Subcutaneous abdominal adipose tissue (tissue), 5 donors: ENCODE measurements around the gene ITFG2.

ENCODE experiments used
- H3K27ac ChIP-seq: one replicate; pipeline ENCODE4 v1.7.0; 2013; ENCODE audit warnings: low read depth, mild to moderate bottlenecking, inconsistent platforms, low read length, moderate library complexity
- H3K27me3 ChIP-seq, 5 donors: one replicate each; pipeline ENCODE4 v1.7.0; 2013; ENCODE audit warnings: low read length in 5 of 5, inconsistent platforms in 1 of 5; ENCODE audit not compliant: control insufficient read depth in 5 of 5, insufficient read depth in 4 of 5
- H3K36me3 ChIP-seq, 5 donors: one replicate each; pipeline ENCODE4 v1.7.0; 2013; ENCODE audit warnings: low read length in 5 of 5; ENCODE audit not compliant: control insufficient read depth in 5 of 5, insufficient read depth in 5 of 5
- H3K4me1 ChIP-seq, 5 donors: one replicate each; pipeline ENCODE4 v1.7.0; 2013; ENCODE audit warnings: low read length in 5 of 5, mild to moderate bottlenecking in 3 of 5, moderate library complexity in 1 of 5; ENCODE audit not compliant: control insufficient read depth in 5 of 5, insufficient read depth in 5 of 5
- H3K4me3 ChIP-seq, 5 donors: one replicate each; pipeline ENCODE4 v1.7.0; 2013; ENCODE audit warnings: low read length in 5 of 5, low read depth in 1 of 5
- H3K9ac ChIP-seq, 5 donors: one replicate each; pipeline ENCODE4 v1.7.0; 2013; ENCODE audit warnings: low read length in 5 of 5, mild to moderate bottlenecking in 4 of 5, moderate library complexity in 3 of 5
- H3K9me3 ChIP-seq, 5 donors: one replicate each; pipeline ENCODE4 v1.7.0; 2013; ENCODE audit warnings: low read length in 5 of 5; ENCODE audit not compliant: control insufficient read depth in 5 of 5
- donor health status: healthy.
- donor health status: healthy.
- donor health status: healthy.
- donor health status: healthy.
- donor health status: healthy.

The ITFG2 gene

DNA sequence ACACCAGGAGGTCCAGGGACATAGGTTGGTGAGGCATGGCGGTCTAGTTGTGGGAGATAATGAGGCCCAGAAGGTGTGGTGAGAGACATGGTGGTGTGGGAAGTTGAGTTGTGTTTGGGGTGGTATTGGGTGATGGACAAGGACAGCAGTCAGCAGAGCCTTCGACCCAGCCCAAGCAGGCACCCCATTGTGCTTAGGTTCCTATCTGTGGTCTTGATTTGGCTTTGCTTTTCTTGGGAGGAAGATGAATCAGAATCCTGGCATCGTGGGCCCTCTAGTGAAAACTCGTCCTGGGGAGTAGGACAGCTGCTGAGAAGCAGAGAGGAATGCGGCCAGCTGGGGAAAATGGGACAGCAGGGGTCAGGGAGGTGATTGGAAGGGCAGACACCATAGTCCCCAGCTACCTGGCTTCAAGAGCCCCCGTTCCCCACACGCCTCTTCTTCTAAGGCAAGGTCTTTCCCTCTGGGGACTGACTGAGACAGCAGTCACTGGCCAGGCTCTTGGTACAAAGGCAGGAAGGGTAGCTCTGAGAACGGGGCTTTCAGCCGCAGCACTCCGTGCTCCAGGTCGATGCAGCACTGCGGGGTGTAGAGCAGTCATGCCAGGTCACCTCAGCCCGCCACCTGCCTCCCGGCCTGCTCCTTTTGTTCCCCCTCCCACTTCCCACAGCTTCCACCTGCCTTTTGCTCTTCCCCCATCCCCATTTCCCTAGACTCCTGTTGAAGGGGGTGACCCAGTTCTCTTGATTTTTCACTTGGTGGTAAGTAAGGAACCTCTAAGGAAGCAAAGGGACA lies 14.4 kb downstream of the ITFG2 start:
- H3K36me3 ChIP-seq, result peaks cover 18 to 95% (median 82%) of the 10 kb centered on the region in 5 donors
- H3K4me1 ChIP-seq, result no peaks in the 10 kb centered on the region
- H3K9me3 ChIP-seq, result no peaks in the 10 kb centered on the region
- H3K4me3 ChIP-seq, result no peak overlapping the region
- H3K9ac ChIP-seq, result no peak overlapping the region
- H3K27me3 ChIP-seq, result no peaks in the 10 kb centered on the region
- no peak overlapping the region for H3K27ac ChIP-seq

GRCh38 chr12:2829275-2829674 lies 16.8 kb downstream of the ITFG2 start:
- peaks cover 10 to 76% (median 62%) of the 10 kb centered on the region in 5 donors for H3K36me3 ChIP-seq
- H3K9me3 ChIP-seq, result no peaks in the 10 kb centered on the region
- no peak overlapping the region for H3K4me3 ChIP-seq
- no peak overlapping the region for H3K9ac ChIP-seq
- peaks cover 0 to 5% (median 1%) of the 10 kb centered on the region in 5 donors for H3K27me3 ChIP-seq
- H3K27ac ChIP-seq, result no peak overlapping the region
- peaks cover 0 to 7% (median under 1%) of the 10 kb centered on the region in 5 donors for H3K4me1 ChIP-seq

- Histone ChIP-seq H3K27me3 (peaks cover 0 to 18% (median 9%) of the 10 kb centered on the region in 5 donors), H3K36me3 (peaks cover 3 to 44% (median 28%) of the 10 kb centered on the region in 5 donors), H3K9me3 (no peaks in the 10 kb centered on the region), H3K27ac (no peak overlapping the region), H3K9ac (no peak overlapping the region), H3K4me3 (no peak overlapping the region), H3K4me1 (peaks cover 0 to 14% (median 9%) of the 10 kb centered on the region in 5 donors)
Observed at GRCh38 chr12:2832550-2833127, 20.2 kb downstream of the ITFG2 start.

- Histone ChIP-seq H3K9ac (no peak overlapping the region), H3K9me3 (no peaks in the 10 kb centered on the region), H3K4me3 (no peak overlapping the region), H3K27me3 (peaks cover 0 to 18% (median 9%) of the 10 kb centered on the region in 5 donors), H3K36me3 (peaks cover 3 to 44% (median 26%) of the 10 kb centered on the region in 5 donors), H3K4me1 (peaks cover 0 to 14% (median 9%) of the 10 kb centered on the region in 5 donors), H3K27ac (no peak overlapping the region)
Observed at GRCh38 chr12:2833327-2833726, 20.9 kb downstream of the ITFG2 start.

DNA sequence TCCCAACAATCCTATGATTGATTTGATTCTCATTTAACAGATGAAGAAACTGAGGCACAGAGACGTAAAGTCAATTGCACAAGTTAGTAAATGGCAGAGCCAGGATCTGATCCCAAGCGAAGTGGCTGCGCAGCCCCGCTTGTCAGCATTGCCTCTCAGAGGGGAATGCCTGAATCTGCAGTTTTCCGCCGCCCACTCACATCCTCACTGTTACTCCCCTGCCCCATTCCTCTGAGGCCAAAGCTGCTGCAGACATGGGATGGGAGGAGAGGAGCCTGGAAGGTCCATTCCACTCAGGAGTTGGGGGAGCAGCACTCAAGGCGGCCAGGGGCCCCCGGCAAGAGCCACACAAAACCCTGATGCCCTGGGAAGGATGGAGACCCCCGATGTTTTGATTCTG lies 21.3 kb downstream of the ITFG2 start:
- H3K9ac ChIP-seq, result no peak overlapping the region
- peaks cover 0 to 18% (median 9%) of the 10 kb centered on the region in 5 donors for H3K27me3 ChIP-seq
- no peak overlapping the region for H3K4me3 ChIP-seq
- peaks cover 3 to 44% (median 28%) of the 10 kb centered on the region in 5 donors for H3K36me3 ChIP-seq
- no peaks in the 10 kb centered on the region for H3K9me3 ChIP-seq
- no peak overlapping the region for H3K27ac ChIP-seq
- peaks cover 0 to 14% (median 9%) of the 10 kb centered on the region in 5 donors for H3K4me1 ChIP-seq

- Histone ChIP-seq H3K27ac (no peak within 1 kb of the TSS), H3K9me3 (no peaks in the 10 kb centered on the region), H3K4me1 (peaks cover 0 to 14% (median 9%) of the 10 kb centered on the region in 5 donors), H3K9ac (no peak within 1 kb of the TSS), H3K4me3 (no peak within 1 kb of the TSS), H3K36me3 (peaks cover 0 to 40% (median 26%) of the 10 kb centered on the region in 5 donors), H3K27me3 (peaks cover 0 to 18% (median 9%) of the 10 kb centered on the region in 5 donors)
Observed at GRCh38 chr12:2834581-2835491, 22.4 kb downstream of the ITFG2 start, which contains the start of gene NRIP2. Gene NRIP2, minus strand, starts transcription at chr12:2835035. Its CDS starts 52 bp downstream, at chr12:2834983.

- Histone ChIP-seq H3K9me3 (no peaks in the 10 kb centered on the region), H3K27ac (no peak overlapping the region), H3K27me3 (peaks cover 0 to 18% (median 9%) of the 10 kb centered on the region in 5 donors), H3K4me1 (peaks cover 0 to 14% (median 9%) of the 10 kb centered on the region in 5 donors), H3K9ac (no peak overlapping the region), H3K36me3 (peaks cover 0 to 35% (median 19%) of the 10 kb centered on the region in 5 donors), H3K4me3 (no peak overlapping the region)
Observed at GRCh38 chr12:2835691-2836403, 23.4 kb downstream of the ITFG2 start.

DNA sequence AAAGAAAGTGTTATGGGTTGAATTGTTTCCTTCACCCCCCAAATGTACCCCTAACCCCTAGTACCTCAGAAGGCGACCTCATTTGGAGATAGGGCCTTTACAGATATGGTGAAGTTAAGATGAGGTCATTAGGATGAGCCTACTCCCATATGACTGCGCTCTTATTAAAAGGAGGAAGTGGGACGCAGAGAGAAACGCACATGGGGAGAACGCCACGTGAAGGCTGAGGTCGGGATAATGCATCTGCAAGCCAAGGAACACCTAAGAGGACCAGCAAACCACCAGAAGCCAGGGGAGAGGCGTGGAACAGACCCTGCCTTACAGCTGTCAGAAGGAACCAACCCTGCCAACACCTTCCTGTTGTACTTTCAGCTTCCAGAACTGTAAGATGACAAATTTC lies 24.1 kb downstream of the ITFG2 start:
- Histone ChIP-seq H3K9ac (no peak overlapping the region), H3K36me3 (peaks cover 0 to 34% (median 16%) of the 10 kb centered on the region in 5 donors), H3K9me3 (no peaks in the 10 kb centered on the region), H3K4me3 (no peak overlapping the region), H3K27me3 (peaks cover 0 to 18% (median 9%) of the 10 kb centered on the region in 5 donors), H3K27ac (no peak overlapping the region), H3K4me1 (peaks cover 0 to 14% (median 9%) of the 10 kb centered on the region in 5 donors)

DNA sequence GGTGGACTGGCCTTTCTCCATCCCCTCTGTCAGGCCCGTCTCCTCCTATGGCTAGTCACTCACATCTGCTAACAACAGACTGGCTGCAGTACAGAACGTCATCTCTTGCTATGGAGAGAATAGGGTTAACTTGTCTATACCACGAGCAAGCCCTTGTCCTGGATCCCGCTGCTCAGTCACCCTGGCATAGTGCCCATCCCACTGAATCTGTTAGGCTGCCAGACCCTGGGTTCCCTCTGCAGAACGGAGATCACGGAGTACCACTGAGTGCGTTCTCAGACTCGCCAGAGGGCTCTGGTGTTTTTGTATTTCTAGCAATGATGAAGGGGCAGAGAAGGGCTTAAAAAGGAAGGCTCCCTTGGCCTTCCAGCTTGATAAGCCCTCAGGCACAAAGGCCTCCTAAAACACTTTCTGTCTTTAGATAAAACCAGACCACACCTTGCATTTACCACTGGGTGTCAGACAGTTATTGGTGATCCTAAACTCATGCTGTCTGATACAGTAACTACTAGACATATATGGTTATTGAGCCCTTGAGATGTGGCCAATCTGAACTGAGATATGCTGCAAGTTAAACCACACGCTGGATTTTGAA lies 28.7 kb downstream of the ITFG2 start:
- no peak overlapping the region for H3K4me3 ChIP-seq
- peaks cover 0 to 36% (median 17%) of the 10 kb centered on the region in 5 donors for H3K36me3 ChIP-seq
- no peak overlapping the region for H3K27ac ChIP-seq
- H3K4me1 ChIP-seq, result peaks cover 0 to 14% (median 0%) of the 10 kb centered on the region in 5 donors
- no peaks in the 10 kb centered on the region for H3K9me3 ChIP-seq
- H3K9ac ChIP-seq, result no peak overlapping the region
- H3K27me3 ChIP-seq, result peaks cover 0 to 2% (median 0%) of the 10 kb centered on the region in 5 donors
